Testis (tissue), 2 donors: ENCODE data around the gene DENND6B.

ENCODE experiments used
- POLR2A ChIP-seq: fragments of 450-650 bp; IDR thresholded peaks from one replicate; pipeline ENCODE4 v1.6.1; 2017; ENCODE audit warnings: antibody characterized with exemption, mild to moderate bottlenecking, moderate library complexity
- TF ChIP-seq, protein P1 (sequence below), 3 experiments: fragments of 450-650 bp in 2 of 3; fragments of 200-600 bp in 1 of 3; sonication (generic) in 1 of 3; IDR thresholded peaks; one replicate each; pipeline ENCODE4 v1.5.1; 2016 to 2019; ENCODE audit warnings: antibody characterized with exemption in 3 of 3, mild to moderate bottlenecking in 2 of 3, moderate library complexity in 1 of 3

DNA sequence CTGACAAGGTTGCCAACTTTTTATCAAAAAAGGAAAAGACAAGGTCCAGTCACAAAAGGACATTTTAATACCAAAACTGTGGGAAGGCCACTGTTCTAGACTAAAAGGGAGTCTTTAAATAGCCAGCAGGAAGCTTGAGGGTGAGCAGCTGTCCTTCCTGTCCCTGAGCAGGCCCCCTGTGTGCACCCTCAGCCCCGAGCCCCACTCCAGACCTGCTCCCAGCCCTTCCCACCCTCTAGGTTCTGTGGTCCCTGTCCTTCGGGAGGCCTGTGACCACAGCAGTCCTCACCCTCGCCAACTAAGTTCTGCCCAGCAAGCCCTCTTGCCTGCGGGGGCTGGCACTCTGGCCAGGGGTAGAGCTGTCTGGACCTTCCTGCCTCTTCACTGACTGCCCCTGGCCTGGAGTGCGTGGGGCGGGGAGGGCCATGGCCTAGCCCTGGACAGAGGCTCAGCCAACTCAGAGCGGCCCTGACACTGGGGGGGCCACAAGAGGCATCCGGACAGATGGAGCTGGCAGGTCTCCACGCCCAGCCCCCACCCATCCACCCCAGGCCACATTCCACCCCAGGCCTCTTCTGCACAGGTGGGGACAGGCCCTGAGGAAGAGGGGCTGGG is 17.7 kb downstream of the DENND6B start:
- TF ChIP-seq, protein P1, sequence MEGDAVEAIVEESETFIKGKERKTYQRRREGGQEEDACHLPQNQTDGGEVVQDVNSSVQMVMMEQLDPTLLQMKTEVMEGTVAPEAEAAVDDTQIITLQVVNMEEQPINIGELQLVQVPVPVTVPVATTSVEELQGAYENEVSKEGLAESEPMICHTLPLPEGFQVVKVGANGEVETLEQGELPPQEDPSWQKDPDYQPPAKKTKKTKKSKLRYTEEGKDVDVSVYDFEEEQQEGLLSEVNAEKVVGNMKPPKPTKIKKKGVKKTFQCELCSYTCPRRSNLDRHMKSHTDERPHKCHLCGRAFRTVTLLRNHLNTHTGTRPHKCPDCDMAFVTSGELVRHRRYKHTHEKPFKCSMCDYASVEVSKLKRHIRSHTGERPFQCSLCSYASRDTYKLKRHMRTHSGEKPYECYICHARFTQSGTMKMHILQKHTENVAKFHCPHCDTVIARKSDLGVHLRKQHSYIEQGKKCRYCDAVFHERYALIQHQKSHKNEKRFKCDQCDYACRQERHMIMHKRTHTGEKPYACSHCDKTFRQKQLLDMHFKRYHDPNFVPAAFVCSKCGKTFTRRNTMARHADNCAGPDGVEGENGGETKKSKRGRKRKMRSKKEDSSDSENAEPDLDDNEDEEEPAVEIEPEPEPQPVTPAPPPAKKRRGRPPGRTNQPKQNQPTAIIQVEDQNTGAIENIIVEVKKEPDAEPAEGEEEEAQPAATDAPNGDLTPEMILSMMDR (IDR thresholded peaks at IDR 0.05): no peak
- no peak for TF ChIP-seq POLR2A
